Cerebellar nuclear complex (tissue), 1 donor: ENCODE results near the gene SDCCAG8.
"Not testable (repeated sequence)": the region's sequence is repeated elsewhere in the genome, so short reads cannot be mapped to it uniquely, and the experiment has no call there.

ENCODE experiments used
- DNase-seq, 2 experiments: peaks; one replicate each; lab custom pipeline; 2025; lab: John Stamatoyannopoulos, UW

Gene SDCCAG8

GRCh38 chr1:243332440-243332839 lies 76.6 kb downstream of the SDCCAG8 start:
- no peak for DNase-seq

GRCh38 chr1:243335292-243335691 lies 79.5 kb downstream of the SDCCAG8 start:
- no peak for DNase-seq

GRCh38 chr1:243336163-243336562 lies 80.3 kb downstream of the SDCCAG8 start:
- DNase-seq: no peak

DNA sequence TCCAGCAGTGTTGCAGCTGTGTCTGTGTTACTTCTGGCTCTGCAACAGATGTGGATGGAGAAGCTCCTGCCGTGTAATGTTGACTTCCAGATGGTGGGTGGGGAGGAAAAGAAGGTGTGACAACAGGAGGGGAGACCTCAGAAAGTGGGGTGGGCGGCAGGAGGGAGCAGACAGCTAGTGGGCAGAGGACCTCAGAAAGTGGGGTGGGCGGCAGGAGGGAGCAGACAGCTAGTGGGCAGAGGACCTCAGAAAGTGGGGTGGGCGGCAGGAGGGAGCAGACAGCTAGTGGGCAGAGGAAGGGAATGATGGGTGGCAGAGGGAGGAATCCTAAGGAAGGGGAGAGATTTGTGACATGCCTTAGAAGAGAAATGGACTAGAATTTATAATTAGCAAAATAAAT lies 83.0 kb downstream of the SDCCAG8 start:
- DNase-seq: not testable (repeated sequence)

- DNase-seq: no peak
Measured at GRCh38 chr1:243341074-243341473, 85.2 kb downstream of the SDCCAG8 start.

DNA sequence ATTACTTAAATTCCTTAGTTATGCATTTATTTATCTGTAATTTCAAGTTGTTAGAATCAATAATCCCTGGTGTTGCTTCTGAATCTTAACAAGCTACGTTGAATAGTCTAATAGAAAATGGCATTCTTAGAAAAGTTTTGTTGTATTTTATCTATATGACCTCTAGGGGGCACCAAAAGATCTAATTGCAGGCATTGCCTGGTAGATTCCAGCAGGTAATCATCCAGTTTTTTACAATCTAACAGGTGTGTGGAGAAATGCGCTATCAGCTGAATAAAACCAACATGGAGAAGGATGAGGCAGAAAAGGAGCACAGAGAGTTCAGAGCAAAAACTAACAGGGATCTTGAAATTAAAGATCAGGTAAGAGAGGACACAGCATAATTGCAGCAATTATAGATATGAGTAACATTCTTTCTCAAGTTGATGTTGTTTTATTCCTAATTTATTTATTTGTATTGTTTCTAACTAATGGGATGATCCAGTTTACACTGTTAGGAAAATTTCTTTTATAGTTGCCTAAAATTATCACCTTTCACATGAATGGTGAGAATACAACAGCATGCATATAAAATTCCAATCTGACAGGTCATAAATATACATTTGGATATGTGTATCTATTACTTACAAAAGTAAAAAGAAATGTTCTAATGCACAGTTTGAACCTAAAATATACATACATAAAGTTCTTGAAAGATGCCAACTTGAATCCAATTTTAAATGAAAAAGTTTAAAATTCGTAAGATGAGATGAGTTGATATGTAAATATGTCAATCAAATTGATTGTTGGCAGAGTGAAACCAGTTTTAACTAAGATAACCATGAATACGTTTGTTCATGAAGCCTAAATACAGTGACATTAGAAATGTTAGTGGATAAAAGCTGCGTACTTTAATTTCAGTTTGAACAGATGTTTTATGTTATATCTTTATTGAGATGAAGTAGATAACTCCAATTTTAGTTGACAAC lies 88.4 kb downstream of the SDCCAG8 start:
- peak; percentile 18 to 94 for DNase-seq

GRCh38 chr1:243345205-243345604 lies 89.4 kb downstream of the SDCCAG8 start:
- DNase-seq: peak in 1 of 2 experiments; percentile 66

DNA sequence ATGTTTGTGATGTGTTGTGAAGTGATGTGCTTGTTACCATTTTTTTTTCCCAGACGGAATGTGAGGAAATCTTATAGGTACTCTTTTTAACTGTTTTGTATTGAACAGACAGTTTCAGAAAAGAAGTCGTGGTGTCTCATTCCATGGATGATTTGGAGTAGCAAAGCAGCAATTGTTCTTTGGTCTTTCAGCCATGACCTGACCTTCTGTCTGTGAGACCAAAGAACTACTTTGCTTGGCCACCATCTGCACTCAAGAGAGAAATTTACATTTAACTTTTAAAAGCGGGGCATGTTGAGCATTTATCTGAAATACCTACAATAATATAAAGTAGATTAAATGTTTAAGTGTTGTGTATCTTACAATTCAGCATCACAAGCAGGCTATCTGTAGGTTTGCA lies 90.2 kb downstream of the SDCCAG8 start:
- no peak for DNase-seq

- no peak for DNase-seq
Measured at GRCh38 chr1:243346468-243346867, 90.6 kb downstream of the SDCCAG8 start.

GRCh38 chr1:243348331-243348730 lies 92.5 kb downstream of the SDCCAG8 start:
- DNase-seq: no peak

DNA sequence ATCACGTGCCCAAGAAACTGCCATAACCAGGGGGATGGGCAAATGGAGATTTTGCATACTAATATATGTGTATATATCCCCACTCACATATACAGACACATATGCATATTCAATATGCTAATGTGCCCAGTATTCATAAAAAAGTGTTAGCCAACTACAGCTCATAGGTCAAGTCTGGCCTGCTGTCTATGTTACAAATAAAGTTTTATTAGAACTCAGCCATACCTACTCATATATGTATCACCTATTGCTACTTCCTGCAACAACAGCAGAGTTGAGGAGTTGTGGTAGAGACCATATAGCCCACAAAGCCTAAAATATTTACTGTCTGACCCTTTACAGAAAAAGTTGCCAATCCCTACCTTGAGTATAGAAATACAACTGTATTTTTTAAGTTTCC lies 93.3 kb downstream of the SDCCAG8 start:
- no peak for DNase-seq

GRCh38 chr1:243351337-243351736 lies 95.5 kb downstream of the SDCCAG8 start:
- no peak for DNase-seq

DNA sequence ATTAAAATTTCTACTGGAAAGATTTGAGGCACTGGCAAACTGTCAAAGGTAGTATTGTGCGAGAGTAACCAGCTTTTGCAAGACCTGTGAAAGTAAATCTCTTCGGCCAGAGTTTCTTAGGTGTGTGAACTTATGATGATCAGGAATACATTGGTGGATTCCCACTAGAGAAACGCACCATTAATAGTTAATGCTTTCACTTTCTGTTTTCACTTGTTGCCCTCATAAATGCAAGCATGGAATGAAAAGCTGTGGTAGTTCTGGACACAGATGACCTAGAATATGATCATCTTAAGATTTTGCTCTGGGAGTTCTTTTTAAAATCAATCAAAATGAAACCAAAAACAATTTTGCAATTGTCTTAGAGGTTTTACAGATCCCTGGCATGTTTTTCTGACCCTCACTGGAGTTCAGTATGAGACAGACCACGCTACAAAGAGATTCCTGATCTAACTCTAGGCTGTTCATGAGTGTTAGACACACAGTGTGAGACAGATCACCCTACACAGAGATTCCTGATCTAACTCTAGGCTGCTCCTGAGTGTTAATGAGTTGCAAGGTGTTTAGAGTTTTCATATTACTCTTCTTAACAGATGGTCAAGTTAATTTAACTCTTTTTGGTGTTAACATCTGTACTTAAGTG lies 98.8 kb downstream of the SDCCAG8 start:
- DNase-seq: no peak

- no peak for DNase-seq
Measured at GRCh38 chr1:243363832-243364231, 108.0 kb downstream of the SDCCAG8 start.

DNA sequence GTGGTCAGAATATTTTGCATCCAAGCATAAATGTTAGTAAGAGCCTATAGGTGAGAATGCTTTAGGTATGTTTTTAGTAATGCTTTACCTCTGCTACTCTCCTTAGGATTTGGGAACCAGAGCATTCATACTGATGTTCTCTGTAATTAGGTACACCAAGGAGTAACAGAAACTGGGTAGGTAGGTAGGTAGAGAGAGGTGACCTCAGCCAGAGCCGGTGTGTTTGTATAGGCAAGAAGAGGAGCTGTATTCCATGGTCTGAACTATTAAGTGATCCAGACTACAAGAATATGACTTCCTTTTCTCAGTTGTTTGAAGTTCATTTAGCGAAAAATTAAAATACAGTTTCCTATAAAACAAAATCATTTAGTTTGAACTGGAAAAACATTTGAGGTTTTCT lies 108.5 kb downstream of the SDCCAG8 start:
- DNase-seq: no peak

- DNase-seq: no peak
Measured at GRCh38 chr1:243364866-243365265, 109.0 kb downstream of the SDCCAG8 start.

GRCh38 chr1:243367314-243367713 lies 111.5 kb downstream of the SDCCAG8 start:
- no peak for DNase-seq

DNA sequence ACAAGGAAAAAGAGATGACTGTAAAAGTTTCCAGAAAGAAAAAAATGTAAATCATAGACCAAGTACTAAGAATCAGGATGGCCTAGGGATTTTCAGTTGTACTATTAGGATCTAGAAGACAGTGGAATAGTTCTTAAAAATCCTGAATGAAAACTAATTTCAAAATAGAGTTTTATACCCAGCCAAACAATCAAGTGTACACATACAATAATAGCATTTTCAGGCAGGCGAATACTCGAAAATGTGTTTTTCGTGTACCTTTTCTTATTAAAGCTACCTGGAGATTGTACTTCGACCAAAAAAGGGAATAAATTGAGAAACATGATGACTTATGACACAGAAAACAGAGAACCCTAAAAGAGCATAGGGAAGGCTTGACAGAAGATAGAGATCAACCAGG lies 118.6 kb downstream of the SDCCAG8 start:
- DNase-seq: no peak

DNA sequence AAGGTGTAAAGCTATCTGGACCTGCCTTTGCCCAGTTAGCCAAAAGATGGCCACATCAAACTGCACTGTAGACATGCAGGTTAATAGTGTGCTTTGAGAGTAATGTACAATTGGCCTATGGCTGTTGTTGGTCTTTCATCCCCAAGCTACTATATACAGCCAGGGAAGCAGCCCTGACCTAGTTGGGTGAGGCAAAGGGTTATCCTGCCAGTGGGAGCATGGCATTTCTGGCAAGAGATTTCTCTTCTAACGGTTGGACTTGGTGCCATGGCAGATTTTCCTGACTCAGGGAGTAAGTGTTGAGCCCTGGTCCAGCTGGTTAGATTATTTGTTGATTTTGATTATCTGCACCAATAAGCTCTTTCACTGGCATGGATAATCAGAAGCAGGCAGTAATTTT lies 119.8 kb downstream of the SDCCAG8 start:
- peak; percentile 62 to 75 for DNase-seq

DNA sequence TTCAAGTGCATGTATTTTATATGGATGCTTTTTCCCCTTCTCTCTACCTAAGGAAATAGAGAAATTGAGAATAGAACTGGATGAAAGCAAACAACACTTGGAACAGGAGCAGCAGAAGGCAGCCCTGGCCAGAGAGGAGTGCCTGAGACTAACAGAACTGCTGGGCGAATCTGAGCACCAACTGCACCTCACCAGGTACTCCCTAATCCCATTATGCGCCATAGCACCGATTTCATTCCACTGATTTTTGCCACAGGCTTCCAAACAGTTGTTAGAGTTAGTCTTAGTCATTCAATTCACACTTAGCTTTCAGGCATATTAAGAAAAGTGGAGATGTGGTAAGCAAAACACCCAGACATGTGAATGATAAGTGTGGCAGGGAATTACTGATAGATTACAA lies 122.8 kb downstream of the SDCCAG8 start:
- peak; percentile 33 to 84 for DNase-seq

GRCh38 chr1:243379208-243379607 lies 123.4 kb downstream of the SDCCAG8 start:
- DNase-seq: no peak

DNA sequence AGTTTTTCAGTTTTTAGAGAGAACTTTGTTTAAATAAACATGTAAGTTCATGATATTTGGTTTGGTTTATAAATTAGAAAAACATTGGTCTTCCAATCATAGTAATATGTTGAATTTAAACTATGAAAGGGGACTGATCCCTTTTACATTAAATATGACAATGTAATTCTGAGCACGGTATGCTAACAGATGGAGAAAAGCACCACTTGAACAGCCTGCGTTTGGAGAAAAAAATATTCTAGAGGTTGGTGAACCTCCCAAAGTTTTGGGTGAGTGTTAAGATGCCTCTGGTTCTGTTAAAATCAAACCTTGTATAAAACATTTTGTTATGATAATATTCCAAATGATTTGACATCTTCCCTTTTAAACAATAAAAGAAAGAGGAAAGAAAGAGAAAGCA lies 123.9 kb downstream of the SDCCAG8 start:
- no peak for DNase-seq

DNA sequence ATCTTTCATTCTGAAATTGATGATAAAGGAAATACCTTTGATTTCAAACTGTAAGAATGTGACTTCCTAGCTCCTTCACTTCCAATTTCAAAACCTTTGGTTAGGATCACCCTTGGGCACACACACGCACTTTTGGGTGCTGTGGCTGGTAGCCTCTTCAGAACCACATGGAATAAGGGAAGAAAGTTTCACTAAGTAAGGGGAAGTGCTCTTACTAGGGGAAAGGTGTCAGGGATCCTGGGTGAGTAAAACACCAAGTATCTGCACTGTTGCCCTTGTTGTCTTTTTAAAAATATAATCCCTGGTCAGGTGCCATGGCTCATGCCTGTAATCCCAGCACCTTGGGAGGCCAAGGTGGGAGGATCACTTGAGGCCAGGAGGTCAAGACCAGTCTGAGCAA lies 132.4 kb downstream of the SDCCAG8 start:
- DNase-seq: no peak
